Measurements from ENCODE around the gene NCL.
"Not testable (repeated sequence)": the region's sequence is repeated elsewhere in the genome, so short reads cannot be mapped to it uniquely, and the experiment has no call there.

Gene NCL

DNA sequence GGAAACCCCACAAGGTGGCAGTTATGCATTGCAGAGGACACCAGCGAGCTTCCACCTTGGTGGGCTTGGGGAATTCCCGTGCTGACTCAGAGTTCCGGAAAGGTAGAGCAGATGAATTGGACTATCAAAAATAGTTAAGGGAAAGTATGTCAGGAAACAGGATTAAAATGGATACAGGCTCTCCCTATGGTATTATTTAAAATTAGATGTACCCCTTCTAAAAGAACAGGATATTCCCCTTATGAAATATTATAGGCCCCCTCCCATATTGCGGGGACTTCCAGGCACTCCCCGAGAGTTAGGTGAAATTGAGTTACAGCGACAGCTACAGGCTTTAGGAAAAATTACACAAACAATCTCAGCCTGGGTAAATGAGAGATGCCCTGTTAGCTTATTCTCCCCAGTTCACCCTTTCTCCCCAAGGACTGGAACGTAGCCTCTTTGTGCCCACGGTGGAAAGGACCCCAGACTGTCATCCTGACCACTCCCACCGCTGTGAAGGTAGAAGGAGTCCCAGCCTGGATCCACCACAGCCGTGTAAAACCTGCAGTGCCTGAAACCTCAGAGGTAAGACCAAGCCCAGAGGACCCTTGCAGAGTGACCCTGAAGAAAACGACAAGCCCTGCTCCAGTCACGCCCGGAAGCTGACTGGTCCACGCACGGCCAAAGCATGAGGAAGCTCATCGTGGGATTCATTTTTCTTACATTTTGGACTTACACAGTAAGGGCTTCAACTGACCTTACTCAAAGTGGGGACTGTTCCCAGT, 58.5 kb downstream of the NCL start:
- H3K36me3 ChIP-seq (ENCODE audit: control insufficient read depth, insufficient read depth, low read length); H3K4me3 ChIP-seq (ENCODE audit: low read depth, low read length); H3K4me1 ChIP-seq; H3K27me3 ChIP-seq (ENCODE audit: control insufficient read depth, insufficient read depth, low read length); H3K9ac ChIP-seq; H3K27ac ChIP-seq; H3K9me3 ChIP-seq (ENCODE audit: control insufficient read depth, low read length); H3K79me2 ChIP-seq; H3K4me2 ChIP-seq (ENCODE audit: low read length): not testable (repeated sequence)
- H2AFZ ChIP-seq: peak overlapping the region; percentile 56
- TF ChIP-seq, protein P1, sequence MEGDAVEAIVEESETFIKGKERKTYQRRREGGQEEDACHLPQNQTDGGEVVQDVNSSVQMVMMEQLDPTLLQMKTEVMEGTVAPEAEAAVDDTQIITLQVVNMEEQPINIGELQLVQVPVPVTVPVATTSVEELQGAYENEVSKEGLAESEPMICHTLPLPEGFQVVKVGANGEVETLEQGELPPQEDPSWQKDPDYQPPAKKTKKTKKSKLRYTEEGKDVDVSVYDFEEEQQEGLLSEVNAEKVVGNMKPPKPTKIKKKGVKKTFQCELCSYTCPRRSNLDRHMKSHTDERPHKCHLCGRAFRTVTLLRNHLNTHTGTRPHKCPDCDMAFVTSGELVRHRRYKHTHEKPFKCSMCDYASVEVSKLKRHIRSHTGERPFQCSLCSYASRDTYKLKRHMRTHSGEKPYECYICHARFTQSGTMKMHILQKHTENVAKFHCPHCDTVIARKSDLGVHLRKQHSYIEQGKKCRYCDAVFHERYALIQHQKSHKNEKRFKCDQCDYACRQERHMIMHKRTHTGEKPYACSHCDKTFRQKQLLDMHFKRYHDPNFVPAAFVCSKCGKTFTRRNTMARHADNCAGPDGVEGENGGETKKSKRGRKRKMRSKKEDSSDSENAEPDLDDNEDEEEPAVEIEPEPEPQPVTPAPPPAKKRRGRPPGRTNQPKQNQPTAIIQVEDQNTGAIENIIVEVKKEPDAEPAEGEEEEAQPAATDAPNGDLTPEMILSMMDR (IDR thresholded peaks at IDR 0.05): peak; percentile 58

DNA sequence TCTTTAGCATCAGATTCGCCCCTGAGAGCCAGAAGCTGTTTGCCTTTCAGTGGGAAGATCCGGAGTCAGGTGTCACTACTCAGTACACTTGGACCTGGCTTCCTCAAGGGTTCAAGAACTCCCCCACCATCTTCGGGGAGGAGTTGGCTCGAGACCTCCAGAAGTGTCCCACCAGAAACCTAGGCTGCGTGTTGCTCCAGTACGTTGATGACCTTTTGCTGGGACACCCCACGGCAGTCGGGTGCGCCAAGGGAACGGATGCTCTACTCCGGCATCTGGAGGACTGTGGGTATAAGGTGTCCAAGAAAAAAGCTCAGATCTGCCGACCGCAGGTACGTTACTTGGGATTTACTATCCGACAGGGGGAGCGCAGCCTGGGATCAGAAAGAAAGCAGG, 60.1 kb downstream of the NCL start:
- H3K4me2 ChIP-seq (ENCODE audit: low read length); H3K4me3 ChIP-seq (ENCODE audit: low read depth, low read length); H3K9me3 ChIP-seq (ENCODE audit: control insufficient read depth, low read length); H3K27ac ChIP-seq; H3K36me3 ChIP-seq (ENCODE audit: control insufficient read depth, insufficient read depth, low read length); H3K79me2 ChIP-seq; H3K4me1 ChIP-seq; H3K27me3 ChIP-seq (ENCODE audit: control insufficient read depth, insufficient read depth, low read length); H3K9ac ChIP-seq: not testable (repeated sequence)
- H2AFZ ChIP-seq: peak overlapping the region; percentile 62
